Measurements from ENCODE around the gene POLE3.

GRCh38 chr9:113436728-113437515 is 26.4 kb upstream of the POLE3 start:
- TF ChIP-seq CTCF (IDR thresholded peaks at IDR 0.05; ENCODE audit: poor library complexity) (no peak), EZH2phosphoT487 (IDR thresholded peaks at IDR 0.05; ENCODE audit: low read depth, severe bottlenecking, unreplicated experiment) (no peak)
